ENCODE results near the gene METTL18.

- TF ChIP-seq CTCF (IDR thresholded peaks at IDR 0.05): peak in 2 of 4 experiments; percentile 22 to 35
- TF ChIP-seq POLR2A (IDR thresholded peaks at IDR 0.05): no peak
- peak; percentile 95 for TF ChIP-seq POLR2AphosphoS5 (IDR thresholded peaks at IDR 0.05)
These were observed at the start of gene METTL18 for GRCh38 chr1:169794530-169795416.

All from prostate gland (tissue), 2 donors.